ENCODE measurements around the gene CCDC50. TPM values are rescaled to one million over a fixed set of nuclear protein-coding genes. Genes with fewer than 3 reads are reported as not detected.

Gene CCDC50
- total RNA-seq, 1 experiment from 2014 or later: 21.0 TPM

DNA sequence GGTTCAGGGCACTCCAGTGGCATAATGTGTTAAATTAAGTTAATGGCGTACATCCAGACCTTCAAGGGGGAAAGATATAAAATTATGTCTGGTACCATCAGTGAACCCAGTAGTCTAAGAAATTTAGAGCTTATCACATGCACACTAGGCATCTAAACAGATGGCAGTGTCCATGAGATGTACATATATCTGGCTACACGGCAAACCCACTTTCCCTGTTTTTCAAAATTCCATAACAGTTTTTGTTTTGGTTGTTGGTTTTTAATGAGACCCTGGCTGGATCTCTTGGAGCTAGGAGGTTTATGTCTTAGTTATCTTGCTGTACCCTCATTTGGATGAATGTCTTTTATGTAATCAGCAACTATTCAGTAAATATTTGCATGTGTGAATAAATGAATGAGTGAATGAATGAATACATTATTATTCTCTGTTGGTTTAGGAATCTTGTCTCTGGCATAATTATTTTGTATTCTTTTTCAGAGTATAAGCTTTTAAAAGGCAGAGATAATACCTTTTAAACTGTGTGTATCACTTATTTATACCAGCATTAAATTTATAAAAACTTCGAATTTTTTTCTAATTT lies 4.2 kb downstream of the CCDC50 start:
- Histone ChIP-seq H4K8ac (replicated peaks; ENCODE audit: insufficient read length, low read depth, low read length) (no peak overlapping the region), H3K18ac (ENCODE audit: insufficient read length, low read depth, low read length) (no peak overlapping the region), H3K4me2 (ENCODE audit: insufficient read depth, insufficient read length, low read length) (no peak overlapping the region), H3K79me2 (ENCODE audit: insufficient read depth, low read length) (no peaks in the 10 kb centered on the region), H3T11ph (ENCODE audit: low read length) (no peak overlapping the region), H3K79me1 (ENCODE audit: insufficient read depth, low read depth, low read length, poor library complexity, severe bottlenecking) (no peaks in the 10 kb centered on the region), H3K9ac (ENCODE audit: extremely low read depth, insufficient read length, low read length) (no peak overlapping the region), H2BK120ac (ENCODE audit: low read depth, low read length, poor library complexity, severe bottlenecking) (no peak overlapping the region), H2AFZ (ENCODE audit: low read length) (no peak overlapping the region), H3K23ac (ENCODE audit: insufficient read length, low read depth, low read length) (no peak overlapping the region), H3K14ac (ENCODE audit: insufficient read depth, low read length) (no peak overlapping the region), H4K20me1 (ENCODE audit: control insufficient read depth, insufficient read depth, insufficient read length) (no peaks in the 10 kb centered on the region), H2BK20ac (ENCODE audit: low read depth, low read length, poor library complexity, severe bottlenecking) (no peak overlapping the region), H3K27ac (ENCODE audit: insufficient read length, low read depth, low read length) (no peak overlapping the region), H2BK12ac (ENCODE audit: insufficient read length, low read depth, low read length) (no peak overlapping the region), H3K9me3 (ENCODE audit: control insufficient read depth, low read depth, low read length) (no peaks in the 10 kb centered on the region), H3K56ac (ENCODE audit: insufficient read length, low read depth, low read length) (no peak overlapping the region), H2BK5ac (ENCODE audit: insufficient read length, low read length) (no peak overlapping the region), H3K23me2 (ENCODE audit: insufficient read length, low read depth, low read length, poor library complexity, severe bottlenecking) (peaks cover 10% of the 10 kb centered on the region), H3K27me3 (ENCODE audit: insufficient read depth, low read length) (peaks cover 6% of the 10 kb centered on the region; the same call in 1 of the 2 replicates), H3K4me1 (ENCODE audit: insufficient read depth, low read length) (peaks cover 6% of the 10 kb centered on the region), H2AK5ac (ENCODE audit: insufficient read length, low read length) (no peak overlapping the region), H4K91ac (ENCODE audit: insufficient read length, low read depth, low read length) (no peak overlapping the region), H4K5ac (ENCODE audit: insufficient read length, low read depth, low read length) (no peak overlapping the region), H2BK15ac (ENCODE audit: low read depth, low read length) (no peak overlapping the region), H3K4ac (ENCODE audit: low read depth, low read length) (no peak overlapping the region)
- Mint-ChIP-seq H3K36me3 (ENCODE audit: insufficient read depth in 1 of 3, low read depth in 3 of 3) (no peaks in the 10 kb centered on the region; a peak in 1 of 7 replicates), H3K9me3 (no peaks in the 10 kb centered on the region), H3K4me1 (peaks cover 33 to 43% of the 10 kb centered on the region in 2 experiments), H3K27ac (no peak overlapping the region), H3K4me3 (no peak overlapping the region), H3K27me3 (ENCODE audit: low read depth) (peaks cover 10% of the 10 kb centered on the region)
- TF ChIP-seq, protein P1, sequence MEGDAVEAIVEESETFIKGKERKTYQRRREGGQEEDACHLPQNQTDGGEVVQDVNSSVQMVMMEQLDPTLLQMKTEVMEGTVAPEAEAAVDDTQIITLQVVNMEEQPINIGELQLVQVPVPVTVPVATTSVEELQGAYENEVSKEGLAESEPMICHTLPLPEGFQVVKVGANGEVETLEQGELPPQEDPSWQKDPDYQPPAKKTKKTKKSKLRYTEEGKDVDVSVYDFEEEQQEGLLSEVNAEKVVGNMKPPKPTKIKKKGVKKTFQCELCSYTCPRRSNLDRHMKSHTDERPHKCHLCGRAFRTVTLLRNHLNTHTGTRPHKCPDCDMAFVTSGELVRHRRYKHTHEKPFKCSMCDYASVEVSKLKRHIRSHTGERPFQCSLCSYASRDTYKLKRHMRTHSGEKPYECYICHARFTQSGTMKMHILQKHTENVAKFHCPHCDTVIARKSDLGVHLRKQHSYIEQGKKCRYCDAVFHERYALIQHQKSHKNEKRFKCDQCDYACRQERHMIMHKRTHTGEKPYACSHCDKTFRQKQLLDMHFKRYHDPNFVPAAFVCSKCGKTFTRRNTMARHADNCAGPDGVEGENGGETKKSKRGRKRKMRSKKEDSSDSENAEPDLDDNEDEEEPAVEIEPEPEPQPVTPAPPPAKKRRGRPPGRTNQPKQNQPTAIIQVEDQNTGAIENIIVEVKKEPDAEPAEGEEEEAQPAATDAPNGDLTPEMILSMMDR (conservative IDR thresholded peaks at IDR 0.05): no peak
- WGBS (ENCODE audit: extremely low coverage, insufficient read length, low lambda C conversion rate): no CpG with 5 or more reads among the region's 3 CpGs
- DNase-seq: no peak

Data from H9 (cell line).